ENCODE measurements around the gene RHBDD3.

DNA sequence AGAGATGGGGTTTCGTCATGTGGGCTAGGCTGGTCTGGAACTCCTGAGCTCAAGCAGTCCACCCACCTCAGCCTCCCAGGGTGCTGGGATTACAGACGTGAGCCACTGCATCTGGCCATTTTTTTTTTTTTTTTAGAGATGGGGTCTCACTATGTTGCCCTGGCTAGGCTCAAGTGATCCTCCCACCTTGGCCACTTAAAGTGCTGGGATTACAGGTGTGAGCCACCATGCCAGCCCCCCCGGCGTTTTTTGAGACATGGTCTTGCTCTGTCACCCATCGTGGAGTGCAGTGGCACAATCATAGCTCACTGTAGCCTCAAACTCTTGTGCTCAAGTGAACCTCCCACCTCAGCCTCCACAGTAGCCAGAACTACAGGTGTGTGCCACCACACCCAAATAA, 16.5 kb downstream of the RHBDD3 start:
- TF ChIP-seq, protein P1, sequence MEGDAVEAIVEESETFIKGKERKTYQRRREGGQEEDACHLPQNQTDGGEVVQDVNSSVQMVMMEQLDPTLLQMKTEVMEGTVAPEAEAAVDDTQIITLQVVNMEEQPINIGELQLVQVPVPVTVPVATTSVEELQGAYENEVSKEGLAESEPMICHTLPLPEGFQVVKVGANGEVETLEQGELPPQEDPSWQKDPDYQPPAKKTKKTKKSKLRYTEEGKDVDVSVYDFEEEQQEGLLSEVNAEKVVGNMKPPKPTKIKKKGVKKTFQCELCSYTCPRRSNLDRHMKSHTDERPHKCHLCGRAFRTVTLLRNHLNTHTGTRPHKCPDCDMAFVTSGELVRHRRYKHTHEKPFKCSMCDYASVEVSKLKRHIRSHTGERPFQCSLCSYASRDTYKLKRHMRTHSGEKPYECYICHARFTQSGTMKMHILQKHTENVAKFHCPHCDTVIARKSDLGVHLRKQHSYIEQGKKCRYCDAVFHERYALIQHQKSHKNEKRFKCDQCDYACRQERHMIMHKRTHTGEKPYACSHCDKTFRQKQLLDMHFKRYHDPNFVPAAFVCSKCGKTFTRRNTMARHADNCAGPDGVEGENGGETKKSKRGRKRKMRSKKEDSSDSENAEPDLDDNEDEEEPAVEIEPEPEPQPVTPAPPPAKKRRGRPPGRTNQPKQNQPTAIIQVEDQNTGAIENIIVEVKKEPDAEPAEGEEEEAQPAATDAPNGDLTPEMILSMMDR (IDR thresholded peaks at IDR 0.05) = no peak
- TF ChIP-seq POLR2AphosphoS5 (IDR thresholded peaks at IDR 0.05; ENCODE audit: low read depth, low read length) (no peak), SIN3A (IDR thresholded peaks at IDR 0.05; ENCODE audit: borderline replicate concordance, insufficient read depth, low read depth, low read length) (no peak)

Measured in Panc1 (cell line).